HG03060 (cell line): Measurements from ENCODE around the gene TRPM5.

ENCODE experiments used
- ATAC-seq: cut with Tn5 transposase; IDR thresholded peaks from one replicate; pipeline ENCODE4 v1.9.1; 2021; ENCODE audit warnings: low read depth, moderate number of reproducible peaks; ENCODE audit not compliant: unreplicated experiment

Gene TRPM5

DNA sequence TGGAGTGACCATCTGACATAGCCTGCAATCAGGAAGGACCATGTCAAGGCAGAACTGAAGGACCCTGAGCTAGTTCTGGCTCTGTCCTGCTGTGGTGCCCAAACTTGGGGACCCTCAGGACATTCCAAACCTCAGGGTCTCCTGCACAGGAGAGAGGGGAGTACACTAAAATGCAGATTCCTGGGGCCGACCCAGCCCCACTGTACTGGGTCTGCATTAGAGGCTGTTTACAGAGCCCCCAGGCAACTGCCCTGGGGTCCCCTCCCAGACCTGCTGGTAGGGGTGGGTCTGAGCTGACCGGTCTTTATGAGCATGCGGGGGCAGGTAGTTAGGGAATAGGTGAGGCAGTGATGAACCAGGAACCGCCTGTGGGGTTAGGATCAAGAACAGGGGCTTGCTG, 6.8 kb downstream of the TRPM5 start:
- no peak for ATAC-seq

DNA sequence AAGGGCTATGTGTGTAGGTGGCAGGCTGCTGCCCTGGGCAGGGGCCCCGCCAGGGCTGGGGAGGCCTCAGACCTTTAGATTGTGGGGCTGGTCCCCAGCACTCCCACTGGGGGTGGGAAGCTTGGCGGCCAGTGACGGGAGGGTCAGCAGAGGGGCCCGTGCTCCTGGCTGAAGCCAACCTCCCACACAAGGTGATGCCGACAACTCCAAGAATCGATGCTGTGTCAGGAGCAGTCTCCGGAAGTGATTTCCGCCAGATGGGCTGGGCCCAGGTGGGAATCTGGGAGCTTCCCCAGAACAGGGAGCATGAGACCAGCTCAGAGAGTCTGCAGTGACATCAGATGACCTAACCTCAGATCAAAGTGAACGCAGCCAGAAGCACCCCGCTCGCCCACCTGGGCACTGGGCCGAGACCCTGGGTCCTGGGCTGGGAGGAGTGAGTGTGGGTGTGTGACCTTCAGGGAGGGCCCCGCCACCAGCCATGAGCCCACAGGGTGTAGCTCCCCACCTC, 7.7 kb downstream of the TRPM5 start:
- no peak for ATAC-seq

DNA sequence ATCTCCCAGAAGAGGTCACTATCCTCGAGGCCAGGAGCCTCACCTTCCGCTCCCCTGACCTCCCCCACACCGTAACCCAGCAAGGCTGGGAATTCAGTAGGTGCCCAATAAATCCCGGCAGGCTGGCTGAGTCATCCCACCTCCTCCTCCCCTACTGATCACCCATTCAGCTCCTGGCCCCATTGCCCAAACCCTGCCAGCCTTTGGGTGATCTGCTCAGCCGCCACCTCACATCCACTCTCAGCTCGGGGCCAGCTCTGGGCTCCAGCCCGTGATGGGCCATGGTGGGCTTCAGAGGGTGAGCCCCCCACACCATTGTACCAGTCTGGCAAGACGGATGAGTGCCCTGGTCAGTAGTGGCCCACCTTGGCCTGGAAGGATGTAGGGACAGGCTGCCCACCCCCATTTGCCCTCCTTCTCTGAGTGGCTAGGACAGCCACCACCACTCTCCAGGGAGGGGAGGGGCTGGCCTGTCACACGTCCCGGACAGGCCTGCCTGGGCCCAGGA, 8.2 kb downstream of the TRPM5 start:
- no peak for ATAC-seq

DNA sequence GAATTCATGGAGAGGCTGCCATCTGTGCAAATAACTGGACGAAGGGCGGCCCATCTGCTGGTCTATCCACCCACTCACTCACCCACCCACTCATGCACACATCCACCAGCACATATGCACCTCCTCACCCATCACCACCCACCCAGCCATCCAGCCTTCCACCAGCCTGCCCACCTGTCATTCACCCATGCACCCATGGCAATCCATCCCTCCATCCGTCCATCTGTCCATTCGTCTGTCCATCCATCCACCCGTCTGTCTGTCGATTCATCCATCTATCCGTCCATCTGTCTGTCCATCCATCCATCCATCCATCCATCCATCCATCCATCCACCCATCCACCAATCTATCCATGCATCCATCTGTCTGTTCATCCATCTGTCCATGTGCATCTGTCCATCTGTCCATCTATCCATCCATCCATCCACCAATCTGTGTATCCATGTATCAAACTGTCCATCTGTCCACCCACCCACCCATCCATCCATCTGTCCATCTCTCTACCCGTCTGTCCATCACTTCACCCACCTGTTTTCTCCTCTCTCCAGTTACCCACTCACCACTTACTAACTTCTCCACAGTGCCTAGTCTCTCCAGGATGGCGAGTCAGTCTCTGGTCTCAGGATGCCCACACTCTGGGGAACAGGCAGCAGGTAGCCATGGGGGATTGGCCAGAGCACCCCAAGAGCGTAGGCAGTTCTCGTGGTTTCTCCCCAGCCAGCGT, 8.9 kb downstream of the TRPM5 start:
- ATAC-seq, result no peak

DNA sequence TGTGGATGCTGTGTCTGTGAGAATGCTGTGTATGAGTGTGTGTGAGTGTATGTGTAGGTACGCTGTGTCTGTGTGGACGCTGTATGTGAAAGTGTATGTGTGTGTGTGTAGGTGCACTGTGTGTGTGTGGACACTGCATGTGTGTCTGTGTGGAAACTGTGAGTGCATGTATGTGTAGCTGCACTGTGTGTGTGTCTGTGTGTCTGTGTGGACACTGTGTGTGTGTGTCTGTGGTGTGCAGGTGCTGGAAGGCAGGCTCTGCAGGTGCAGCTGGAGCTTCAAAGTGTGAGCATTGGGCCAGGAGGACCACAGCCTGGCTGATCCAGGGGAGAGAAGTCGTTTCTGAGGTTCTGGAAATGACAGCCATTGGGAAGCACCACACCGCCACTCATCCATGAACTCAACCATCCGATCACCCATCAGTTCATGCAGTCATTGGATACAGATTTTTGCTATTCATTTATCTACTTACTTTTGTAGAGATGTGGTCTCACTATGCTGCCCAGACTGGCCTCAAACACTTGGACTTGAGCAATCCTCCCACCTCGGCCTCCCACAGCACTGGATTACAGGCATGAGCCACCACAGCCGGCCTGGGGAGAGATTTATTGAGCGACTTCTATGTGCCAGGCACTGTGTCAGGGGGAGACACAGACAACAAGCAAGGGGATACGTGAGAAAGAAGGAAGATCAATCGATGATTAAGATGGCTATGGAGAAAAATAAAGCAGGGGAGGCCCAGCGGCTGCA, 9.6 kb downstream of the TRPM5 start:
- no peak for ATAC-seq

DNA sequence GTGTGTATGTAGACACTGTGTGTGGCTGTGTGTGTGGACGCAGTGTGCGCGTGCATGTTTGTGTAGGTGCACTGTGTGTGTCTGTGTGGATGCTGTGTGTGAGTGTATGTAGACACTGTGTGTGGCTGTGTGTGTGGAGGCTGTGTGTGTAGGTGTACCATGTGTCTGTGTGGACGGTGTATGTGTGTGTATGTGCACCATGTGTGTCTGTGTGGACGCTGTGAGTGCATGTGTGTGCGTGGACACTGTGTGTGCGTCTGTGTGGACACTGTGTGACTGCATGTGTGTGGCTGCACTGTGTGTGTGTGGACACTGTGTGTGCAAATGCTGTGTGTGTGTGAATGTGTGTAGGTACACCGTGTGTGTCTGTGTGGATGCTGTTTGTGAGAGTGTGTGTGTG, 10.3 kb downstream of the TRPM5 start:
- ATAC-seq, result no peak

DNA sequence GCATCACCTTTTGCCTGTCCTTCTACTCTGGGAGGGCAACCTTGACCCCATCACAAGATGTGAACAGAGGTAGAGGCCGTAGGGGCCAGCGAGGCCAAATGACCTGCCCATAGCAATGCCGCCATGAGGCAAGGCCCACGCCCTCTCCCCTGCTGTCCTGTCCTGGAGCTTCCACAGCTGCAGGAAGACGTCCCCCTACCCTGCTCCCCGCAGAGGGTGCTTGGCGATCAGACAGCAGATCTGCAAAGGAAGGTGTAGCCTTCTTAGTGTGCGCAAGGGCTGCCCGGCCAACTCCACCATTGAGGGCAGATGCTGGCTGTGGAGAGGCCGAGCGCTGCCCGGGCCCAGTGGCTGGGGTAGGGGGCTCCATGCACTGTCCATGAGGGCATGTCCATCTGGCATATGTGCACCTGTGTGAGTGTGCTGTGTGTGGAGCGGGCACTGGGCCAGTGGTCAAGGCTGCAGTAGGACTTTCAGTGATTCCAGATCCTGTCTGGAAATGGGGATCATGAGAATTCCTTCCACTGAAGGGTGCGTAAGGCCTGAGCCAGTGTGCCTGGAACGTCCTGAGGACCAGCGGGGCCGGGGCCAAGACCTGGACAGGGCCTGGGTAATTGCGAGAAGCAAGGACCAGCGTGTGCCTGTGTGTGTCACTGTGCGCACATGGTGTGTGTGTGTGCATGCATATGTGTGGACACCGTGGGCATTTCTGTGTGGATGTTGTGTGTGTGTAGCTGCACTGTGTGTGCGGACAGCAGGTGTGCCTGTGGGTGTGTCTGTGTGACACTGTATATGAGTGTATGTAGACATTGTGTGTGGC, 11.0 kb downstream of the TRPM5 start:
- no peak for ATAC-seq

DNA sequence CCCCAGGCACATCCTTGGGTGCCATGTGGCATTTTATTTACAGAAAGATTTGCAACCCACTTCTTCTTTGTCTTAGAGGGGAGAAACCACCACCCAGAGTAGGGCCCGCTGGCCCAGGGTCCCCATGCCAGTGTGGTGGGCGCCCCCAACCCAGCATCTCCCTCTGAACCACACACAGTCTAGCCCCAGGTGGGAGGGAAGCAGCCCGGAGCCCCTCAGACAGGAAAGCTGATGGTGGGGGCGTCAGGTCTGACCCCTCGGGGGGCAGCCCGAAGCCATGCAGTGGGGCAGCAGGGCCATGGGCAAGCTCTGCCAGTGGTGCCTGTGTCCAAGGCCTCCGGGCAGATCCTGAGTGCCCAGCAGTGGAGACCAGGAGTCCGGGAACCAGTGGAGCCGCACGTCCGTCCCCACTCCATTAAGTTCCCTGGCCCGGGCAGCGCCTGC, 11.7 kb downstream of the TRPM5 start:
- no peak for ATAC-seq

DNA sequence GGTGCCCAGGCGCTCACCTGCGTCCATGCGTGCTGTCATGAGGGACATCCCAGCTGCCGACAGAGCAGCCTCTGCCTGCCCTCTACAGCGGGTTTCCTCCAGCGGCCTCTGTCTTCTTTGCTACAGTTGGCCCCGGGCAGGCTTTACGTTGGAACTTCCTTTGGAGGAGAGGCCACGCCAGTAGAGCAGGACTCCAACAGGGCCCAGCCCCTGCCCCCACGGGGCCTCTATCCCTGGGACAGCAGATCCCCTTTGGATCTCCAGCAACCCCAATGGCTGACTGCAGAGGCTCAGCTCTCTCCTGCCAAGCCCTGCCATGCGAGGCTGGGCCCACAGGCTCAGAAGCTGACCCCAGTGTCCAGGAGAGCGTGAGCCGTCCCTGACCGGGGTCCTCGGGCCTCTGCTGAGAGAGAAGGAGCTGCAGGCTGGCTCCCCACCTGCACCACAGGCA, 12.1 kb downstream of the TRPM5 start:
- no peak for ATAC-seq

DNA sequence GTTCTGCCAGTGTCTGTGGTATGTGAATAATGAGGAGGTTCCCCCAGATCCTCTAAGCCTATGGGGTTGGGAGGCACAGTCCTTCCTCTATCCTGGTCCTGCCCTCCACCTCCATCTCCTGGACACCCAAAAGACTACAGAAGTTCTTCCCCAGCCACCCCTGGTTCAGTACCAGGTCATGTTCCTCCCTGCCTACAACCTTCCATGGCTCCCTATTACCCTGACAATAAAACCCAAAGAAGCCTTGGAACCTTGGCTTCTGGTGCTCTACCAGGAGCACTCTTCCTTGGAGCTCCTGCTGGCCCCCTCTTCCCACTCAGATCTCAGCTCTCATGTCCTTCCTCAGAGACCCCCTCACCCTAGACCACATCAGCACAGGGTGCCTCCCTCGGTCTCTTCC, 12.9 kb downstream of the TRPM5 start:
- no peak for ATAC-seq

DNA sequence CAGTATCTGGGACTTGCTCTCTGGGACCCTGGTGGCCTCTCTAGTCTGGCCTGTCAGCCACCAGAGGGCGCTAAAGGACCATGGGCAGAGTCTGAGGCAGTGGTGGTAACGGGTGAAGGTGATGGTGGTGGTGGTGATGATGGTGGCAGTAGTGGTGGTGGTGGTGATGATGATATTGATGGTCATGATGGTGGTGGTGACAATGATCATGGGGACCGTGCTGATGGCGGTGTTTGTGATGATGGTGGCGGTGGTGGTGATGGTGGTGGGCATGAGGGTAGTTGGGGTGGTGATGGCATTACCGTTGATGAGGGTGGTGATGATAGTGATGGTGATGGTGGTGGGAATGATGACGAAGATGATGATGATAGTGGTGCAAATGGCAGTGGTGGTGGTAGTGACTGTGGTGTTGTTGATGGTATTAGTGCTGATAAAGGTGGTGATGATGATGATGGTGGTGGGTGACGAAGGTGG, 16.0 kb downstream of the TRPM5 start:
- no peak for ATAC-seq

DNA sequence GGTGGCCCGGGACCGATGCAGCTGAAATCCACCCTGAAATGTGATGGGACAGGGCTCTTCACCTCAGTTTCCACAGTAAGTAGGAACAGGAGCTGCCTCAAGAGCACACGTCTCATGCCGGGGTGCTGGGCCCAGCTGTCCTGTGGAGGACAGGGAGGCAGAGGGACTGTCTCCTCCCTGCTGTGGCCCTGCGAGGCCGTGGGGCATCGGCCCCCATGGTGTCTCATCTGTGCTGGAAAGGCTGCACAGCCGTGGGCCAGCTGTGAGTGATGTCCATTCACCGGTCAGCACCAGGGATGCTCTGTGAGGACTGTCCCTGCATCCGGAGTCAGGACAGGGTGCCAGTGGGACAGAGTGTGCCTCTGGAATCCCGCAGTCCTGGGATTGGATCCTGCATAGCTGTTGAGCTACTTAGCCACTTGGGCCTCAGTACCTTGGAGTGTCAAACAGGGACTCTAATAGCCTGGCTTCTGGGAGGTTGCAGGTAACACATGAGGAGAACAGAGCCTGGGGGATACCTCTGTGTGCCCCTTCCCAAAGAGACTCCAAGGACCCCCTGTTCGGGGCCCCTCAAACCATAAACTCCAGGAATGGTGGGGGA, 16.5 kb downstream of the TRPM5 start:
- ATAC-seq, result no peak

DNA sequence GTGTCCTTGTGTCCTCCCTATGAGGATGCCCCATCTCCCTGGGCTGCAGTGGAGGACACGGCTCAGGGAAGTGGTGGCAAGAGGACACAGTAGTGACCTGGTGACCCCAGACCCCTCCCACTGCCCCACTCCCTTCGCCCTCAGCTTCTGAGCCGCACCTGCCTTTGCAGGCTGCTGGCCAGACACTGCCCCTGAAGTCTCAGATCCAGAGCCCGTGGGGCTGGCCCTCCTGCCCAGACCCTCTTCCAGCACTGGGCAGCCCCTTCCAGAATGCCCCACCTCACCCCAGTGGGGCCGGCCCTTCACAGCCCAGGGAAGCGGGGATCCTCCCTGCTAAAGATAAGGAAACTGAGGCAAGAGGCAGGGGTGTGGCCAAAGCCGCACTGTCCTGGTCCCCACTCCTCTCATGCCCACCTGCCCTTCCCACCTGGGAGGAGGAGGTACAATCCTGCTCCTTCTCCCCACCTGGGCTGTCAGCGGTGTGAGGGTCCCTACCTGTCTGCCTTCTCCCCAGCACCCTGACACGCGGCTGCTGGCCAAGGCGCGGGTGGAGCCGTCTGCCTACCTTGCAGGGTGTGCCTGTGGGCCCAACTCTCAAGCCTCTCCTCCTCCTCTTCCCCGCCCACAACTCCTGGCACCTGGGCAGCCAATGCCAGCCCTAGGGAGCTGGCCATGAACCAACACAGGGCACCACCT, 17.3 kb downstream of the TRPM5 start:
- ATAC-seq, result no peak

DNA sequence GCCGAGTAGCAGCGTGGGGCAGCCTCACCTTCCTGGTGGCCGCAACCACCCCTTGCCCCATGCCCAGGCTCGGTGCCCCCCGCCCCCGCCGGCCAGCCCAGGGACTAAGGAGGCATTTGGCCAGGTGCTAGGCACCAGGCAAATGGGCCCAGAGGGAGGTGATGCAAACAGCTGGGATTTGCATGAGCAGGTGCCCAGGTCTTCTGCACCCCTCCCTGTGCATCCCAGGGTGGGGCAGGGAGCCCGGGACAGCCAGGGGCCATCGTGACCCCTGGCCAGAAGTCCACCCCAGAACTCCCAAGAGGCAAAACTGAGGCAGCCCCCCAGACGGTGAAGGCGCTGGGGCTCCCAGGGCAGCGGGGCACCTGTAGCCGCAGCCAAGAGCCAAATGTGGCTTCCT, 18.1 kb downstream of the TRPM5 start:
- ATAC-seq, result no peak

DNA sequence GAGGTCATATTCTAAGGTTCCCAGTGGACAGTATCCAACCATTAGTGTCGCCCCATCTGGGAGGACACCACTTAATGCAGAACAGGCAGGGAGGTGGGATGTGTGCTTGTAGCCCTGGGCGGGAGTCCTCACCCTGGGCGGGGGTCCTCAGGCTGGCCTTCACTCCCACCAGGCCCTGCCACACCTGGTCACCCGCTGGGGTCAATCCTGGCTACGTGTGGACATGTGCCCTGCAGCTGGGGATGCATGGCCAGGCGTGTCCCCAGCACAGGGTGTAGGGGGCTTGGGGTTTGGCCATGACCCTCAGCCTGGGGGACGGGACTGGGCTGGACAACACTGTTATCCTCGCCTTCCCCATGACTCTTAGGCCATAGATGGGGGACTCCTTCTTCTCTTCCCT, 18.8 kb downstream of the TRPM5 start:
- ATAC-seq, result no peak

DNA sequence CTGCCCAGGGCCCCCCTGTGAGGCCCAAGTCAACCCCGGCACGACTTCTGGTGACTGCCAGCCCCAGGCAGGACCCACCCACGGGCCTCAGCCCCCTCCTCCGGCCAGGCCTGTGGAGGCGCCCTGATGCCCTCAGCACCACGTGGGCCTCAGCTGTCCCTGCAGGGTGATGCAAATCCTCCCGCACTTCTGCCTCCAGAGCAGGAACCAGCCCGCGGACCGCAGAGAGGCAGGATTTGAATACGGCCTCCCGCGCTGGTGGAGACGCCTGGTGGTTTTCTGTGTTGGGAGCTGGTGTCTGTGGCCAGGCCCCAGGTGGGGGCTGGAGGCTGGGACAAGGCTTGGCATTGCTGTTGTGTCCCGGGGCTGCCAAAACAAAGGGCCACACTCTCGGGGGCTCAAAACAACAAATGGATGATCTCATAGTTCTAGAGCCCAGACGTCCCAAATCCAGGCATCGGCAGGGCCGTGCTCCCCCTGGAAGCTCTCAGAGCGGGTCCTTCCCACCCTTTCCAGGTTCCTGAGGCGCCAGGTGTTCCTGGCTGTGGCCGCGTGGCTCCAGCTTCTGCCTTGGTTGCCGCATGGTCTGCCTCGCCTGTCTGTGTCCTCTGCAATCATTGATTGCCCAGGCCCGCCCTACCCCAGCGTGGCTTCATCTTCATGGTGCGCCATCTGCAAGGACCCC, 19.4 kb downstream of the TRPM5 start:
- ATAC-seq, result no peak

DNA sequence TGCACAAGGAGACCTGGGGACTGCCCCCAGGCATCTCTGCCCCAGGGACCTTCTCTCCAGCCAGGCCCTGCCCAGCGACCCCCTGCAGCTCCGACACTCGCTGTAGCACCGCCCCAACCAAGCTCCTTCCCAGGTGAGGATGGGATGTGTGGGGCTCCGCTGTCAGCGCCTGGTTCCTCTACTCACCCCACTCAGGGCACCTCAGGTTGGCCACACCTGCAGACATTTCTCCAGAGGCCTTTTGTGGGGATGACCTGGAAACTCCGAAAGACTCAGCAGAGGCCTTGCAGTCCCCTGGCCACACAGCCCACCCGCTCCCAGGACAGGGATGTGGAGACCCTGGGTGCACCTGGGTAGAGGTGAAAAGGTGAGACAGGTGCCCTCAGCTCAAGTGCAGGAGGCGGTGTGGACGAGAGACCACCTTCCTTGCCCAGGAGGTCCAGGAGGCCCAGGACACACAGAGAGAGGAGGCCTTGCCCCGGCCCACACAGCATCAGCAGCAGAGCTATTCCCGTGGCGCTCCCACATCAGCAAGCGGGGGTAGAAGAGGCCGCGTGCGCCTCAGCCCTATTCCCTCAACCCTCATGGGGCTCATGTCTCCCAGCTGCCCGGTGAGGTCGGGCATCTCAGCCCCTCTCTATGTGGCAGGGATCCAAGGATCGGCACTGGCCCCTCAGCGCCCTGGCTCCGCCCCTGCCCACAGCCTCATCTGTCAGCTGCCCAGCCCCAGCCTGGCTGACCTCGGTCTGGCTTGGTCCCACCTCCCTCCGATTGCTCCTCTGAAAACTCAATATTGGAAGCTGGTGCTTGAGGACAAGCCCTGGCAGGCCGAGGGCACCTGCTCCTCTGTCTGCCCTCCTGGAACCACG, 20.9 kb downstream of the TRPM5 start:
- ATAC-seq, result no peak

DNA sequence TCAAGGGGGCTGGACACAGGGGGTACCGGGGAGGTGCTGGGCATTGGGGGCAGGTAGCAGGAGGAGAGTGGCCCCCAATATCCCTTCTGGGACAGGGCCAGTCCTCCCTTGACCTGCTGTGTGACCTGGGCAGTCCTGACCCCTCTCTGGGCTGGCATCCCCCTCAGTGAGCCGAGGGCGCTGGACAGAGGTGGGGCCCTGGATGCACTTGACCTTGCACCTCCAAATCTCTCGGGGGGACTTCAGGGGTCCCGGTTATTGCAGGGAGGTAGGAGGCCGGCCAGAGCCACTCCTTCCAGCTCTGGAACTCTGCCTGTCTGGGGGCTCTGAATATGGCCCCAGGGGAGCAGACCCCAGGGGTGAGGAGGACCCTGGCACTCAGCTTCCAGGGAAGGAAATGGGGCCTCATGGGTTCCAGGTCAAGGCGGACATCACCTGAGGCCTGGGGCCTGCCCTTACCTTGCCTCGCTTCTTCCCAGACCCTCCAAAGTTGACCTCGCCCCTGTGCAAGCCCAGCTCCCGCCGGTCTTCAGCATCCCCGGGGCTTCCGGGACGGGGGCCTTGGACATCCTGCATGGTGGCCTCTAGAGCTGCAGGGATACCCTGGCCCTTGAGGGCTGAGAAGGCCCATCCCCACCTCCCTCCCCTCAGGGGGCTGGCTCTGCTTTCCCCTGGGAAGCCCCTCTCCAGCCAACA, 21.7 kb downstream of the TRPM5 start:
- ATAC-seq, result no peak
